GM19372 (cell line): Measurements from ENCODE around the gene C6orf89.
"Not testable (repeated sequence)": the region's sequence is repeated elsewhere in the genome, so short reads cannot be mapped to it uniquely, and the experiment has no call there.

Source experiments
- ATAC-seq: cut with Tn5 transposase; IDR thresholded peaks from one replicate; pipeline ENCODE4 v1.9.1; 2021; ENCODE audit warnings: mild to moderate bottlenecking, low read depth, moderate library complexity; ENCODE audit not compliant: unreplicated experiment

Gene C6orf89

DNA sequence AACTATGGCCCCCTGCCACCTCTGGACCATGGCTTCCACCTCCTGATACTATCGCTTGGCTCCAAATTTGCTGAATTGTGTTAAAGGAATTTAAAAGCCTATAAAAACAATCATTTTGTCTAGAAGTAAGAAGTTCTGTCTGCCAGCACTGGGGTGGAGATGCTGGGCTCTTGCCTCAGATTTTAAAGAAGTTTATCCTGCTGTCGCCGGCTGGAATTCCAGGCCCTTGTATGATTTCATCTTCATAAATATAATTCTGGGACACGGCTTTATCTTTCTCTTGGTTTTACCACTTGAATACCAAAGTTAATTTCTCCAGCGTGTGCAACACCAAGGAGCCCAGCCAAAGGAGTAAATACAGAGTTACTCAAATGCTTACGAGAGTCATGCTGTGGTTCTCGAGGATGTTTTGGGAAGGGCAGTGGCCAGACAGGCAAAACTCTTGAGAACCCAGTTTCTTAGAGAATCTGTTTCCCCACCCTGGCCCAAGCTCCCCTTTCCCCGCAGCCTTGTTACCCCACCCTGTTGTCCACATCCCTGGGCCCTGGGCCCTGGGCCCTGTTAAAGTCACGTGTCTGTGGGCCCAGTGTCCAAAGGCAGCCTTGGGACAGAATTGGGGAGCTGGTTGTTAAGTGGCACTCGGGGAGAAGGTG is 31.9 kb downstream of the C6orf89 start:
- ATAC-seq: no peak

DNA sequence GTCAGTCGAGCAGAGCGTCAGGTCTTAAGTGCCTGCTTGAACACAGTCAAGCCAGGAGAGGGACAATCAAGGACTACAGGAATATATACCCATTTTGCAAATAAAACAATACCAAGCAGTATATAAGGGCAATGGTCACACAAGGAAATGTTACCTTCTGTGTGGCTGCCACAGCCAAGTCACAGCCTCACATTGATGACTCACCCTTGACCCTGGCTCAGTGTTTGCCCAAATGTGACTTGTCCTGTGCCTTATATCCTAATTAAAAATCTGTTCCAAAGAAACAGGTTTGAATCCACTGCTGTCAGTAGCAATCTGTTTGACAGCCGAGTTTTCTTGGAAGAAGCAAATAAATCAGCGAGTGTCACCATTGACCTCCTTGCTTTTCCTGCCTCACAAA is 34.3 kb downstream of the C6orf89 start:
- no peak for ATAC-seq

DNA sequence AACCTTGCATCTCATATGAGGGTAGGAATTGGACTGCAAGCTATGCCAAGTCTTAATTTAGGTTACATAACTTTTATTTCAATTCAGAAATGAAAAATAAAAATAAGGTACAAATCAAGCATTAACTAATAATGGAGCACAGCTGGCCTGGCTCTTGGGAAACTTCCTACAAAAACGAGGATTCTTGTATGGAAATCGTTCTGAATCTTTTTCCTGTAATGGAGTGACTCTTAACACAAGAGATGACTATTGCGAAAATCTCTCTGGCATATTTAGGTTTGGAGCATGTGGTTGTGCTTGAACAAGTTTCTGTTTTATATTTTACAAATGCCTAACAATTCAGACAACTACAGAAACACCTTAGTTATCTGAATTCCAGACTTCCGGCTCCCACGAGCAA is 34.8 kb downstream of the C6orf89 start:
- ATAC-seq: no peak

DNA sequence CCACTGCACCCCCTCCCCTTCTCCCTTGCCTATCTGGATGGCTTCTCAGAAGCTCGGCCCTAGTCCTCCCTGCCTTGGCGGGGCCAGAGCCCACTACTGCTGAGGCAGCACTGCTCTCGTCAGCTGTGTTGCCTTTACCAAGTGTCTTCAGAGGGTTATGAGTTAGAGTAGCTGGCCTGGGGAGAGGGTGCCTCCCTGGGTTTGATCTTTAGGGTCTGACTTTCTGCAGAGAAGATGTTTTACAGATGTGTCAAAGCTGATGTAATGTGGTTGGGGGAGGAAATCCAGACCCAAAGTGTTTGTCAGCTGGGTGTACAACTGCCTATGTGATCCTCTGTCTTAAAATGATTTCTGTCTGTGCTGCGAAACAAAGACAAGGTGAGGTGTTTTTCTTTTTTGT is 38.4 kb downstream of the C6orf89 start:
- no peak for ATAC-seq

DNA sequence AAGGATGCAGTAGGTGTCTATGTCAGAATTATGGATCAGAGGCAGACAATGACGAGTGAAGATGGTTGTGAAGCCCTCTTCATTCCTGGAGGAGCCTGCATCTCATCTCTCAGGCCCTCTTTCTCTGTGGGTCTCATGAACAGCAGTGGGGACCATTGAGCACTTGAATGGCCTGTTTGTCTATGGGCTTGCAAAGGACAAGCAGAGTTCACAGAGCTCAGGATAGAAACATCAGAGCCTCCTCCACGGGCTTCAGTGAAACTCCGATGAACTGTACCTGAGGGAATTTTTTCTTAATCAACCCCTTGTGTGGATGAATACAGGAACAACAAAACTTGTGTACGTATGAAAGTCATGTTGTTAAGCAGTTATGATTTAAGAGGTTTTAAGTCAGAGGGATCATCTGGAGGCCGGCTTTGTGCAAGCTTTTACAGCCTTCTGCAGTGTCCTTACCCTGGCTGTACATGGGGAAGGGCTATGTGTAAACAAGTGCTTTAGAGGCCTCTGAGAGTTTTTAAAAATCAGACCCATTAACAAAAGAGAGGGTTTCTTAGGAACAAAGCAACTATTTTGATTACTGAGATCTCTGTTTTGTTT is 39.1 kb downstream of the C6orf89 start:
- ATAC-seq: no peak

DNA sequence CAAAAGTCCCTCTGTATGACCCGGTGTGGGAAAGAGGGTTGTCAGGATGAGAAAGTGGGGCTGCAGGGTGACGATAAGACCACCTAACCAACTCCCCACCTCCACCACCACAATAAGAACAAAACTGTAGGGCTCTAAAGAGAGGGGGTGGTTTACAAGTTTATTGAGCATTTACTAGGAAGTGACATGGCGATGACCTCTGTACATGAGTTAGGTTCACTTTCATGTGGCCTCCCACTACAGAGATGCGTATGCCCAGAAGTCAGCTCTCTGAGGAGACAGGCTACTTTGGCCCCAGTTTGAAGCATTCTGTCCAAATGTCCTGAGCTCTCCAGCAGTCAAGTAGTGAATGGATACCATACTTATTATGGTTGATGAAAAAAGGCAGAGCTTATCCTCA is 40.1 kb downstream of the C6orf89 start:
- no peak for ATAC-seq

DNA sequence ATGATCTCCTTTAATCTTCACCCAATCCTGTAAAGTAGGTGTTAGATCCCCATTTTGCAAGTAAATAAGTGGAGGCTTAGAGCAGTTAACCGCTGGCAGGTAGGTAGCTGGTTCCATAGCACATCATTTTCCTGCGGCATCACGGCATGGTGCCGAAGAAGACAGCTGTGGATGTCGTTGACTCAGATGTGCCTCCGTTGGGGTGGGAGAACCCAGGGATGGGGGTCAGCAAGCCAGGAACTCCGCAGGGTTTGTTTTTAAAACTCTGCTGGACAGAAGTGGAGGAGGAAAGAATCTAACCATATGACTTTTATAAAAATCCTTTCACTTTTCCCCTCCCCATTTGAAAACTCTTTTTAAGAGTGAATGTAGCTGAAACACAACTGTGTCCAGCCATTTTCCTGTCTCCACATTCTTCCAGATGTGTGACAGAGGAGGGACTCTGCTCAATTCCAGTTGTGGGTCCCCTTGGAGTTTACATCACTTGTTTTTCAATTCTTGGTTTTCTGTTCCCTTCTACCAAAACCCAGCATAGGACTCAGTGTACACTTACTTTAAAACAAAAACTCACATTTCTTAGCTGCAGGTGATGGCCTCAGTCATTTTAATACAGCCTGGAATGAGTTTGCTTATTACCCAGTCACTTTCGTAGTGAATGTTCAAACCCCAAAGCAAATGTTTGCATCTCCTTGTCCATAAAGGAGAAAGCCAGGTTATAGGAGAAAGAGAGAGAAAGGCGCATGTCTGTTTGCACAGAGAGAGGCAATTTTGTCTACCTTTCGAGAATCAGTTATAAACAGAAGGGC is 41.2 kb downstream of the C6orf89 start:
- ATAC-seq: no peak

DNA sequence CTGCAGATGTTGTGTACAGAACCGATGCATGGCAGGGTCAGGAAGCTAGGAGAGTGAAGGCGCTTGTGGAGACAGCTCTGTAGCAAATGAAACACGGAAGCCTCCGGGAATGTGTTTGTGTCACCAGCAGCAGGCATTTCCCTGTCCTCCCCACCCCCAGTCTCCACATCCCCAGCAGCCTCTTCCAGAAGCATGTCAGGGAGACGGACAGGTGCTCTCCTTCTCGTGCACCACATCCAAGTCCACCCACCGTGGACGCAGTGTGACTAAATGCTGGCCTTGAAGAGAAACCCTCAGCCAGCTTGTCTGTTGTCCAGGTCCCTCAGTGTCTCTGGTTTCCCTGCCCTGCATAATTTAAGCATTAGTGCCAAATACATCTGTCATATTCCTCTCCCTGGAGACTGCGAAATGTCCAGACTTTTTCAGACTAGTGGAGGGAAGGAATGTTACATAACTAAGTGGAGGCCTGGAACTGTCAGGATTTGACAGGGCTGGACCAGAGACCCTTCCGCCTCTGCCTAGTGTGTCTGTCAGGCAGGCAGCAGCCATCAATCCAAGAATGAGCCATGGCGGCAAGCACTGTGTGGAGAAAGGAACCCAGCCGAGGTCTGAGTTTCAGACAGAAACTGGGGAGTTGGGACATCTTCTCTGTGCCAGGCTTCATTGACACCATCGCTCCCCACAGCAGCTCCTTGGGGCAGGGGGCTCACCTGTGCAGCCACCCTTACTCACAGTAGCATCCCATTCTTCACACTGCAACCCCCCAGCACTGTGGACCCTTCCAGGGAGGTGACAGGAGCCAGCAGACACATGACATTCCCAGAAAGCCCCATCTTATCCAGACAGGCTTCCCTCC is 42.2 kb downstream of the C6orf89 start:
- no peak for ATAC-seq

DNA sequence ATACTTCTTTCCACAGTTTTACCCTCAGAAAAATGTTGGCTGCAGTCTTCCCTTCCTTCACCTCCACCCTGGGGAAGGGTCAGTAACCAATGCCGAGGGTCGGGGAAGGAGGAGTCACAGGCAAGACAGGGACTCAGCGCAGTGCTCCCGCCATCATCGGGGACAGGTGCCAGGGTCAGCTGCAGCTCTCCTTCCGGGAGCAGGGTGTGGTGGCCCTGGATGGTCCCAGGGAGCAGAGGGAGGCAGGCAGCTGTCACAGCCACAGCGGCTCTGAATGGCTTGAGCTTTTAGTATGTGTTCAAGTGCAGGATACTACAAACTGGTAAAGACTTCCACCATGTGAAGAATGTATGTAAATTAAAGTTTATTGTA is 42.8 kb downstream of the C6orf89 start:
- ATAC-seq: no peak

DNA sequence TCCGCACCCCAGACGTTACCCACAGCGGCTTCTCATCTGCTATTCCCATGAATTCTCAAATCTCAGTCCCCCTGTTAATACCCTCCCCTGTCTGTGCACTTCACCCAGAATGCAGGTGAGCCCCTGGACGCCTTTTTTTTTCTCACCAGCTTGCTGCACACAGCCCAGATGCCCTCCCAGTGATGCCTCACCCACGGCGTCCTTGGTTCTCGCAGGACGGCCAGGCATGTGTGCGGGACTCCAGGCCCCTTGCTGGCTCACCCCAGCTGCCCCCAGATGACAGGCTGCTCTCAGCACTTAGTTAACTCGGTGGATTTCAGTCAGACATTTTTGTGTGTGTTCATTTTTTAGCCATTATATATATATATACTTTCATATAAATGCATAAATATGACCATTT is 43.4 kb downstream of the C6orf89 start:
- no peak for ATAC-seq

DNA sequence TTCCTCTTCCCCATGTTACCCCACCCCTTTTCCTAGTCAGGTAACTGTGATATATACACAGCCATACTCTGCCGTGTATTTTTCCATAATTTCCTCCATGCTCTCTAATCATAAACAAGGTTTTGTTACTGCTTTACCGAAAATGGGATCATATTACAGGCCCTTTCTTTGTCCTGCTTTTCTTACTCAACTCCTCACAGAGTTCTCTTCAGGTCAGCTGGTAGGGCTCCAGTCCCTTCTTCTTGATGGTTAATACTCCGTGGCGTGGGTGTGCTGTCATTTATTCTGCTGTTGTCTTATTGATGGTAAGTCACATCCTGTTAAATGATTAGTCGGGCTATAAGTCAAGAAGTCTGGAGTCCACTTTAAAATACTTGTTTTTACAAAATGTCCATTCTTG is 43.9 kb downstream of the C6orf89 start:
- no peak for ATAC-seq

DNA sequence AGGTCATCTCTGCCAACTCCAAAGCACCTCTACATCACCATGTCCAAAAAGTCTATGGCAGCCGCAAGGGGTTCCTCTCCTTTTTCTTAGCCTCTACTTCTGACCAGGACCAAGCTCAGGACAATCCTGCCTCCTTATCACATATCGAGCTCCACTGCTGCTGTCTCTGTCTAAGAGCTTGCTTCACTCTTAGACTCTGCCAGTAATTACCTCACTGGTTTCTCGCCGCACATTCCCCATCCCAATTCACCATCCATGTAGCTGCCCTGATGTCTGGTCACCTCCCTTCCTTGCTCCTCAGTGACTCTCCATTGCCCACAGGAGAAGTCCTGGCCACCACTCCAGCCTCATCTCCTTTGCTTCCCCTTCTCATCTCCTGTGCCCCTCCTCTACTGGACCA is 44.7 kb downstream of the C6orf89 start:
- ATAC-seq: no peak

DNA sequence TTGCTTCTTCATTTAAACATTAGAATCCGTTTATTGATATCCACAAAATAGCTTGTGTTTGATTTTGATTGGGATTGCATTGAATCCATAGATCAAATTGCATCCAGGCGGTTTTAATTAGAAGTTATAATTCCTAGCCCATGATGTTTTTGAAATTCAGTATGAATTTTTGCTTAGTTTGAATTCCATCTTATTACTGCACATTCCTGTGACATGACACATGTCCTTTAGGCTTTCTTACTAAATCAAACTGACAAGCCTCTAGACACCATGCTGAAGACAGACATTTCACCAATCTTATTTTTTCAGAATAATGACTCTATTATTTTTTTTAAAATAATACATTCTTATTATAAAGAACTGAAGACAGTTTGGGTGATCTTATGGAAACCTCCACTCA is 47.4 kb downstream of the C6orf89 start:
- ATAC-seq: no peak

DNA sequence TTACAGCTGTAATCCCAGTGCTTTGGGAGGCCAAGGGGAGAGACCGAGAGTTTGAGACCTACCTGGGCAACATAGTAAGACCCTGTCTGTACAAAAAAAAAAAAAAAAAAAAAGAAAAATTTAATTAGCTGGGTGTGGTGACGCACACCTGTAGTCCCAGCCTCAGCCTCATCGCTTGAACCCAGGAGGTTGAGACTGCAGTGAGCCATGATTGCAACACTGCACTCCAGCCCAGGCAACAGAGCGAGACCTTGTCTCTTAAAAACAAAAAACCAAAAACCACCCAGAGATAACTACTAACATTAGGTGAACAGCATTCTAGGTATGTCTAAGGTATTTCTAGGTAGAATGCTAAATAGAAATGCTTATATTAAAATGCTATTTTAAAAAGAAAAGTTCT is 47.8 kb downstream of the C6orf89 start:
- no peak for ATAC-seq

DNA sequence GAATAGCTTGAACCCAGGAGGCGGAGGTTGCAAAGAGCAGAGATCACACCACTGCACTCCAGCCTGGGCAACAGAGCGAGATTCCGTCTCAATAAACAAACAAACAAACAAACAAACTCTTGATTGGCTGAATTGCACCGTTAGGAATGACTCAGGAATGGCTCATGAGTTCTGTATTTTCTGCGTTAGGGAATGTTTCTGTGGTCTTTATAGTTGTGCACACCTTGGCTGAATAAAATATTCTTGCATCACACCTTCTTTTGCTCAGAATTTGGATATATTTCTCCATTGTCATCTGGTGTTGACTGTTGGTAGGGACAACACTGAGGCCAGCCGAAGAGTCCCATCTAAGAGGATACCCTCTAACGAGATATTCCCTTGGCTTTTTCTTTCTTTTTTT is 49.1 kb downstream of the C6orf89 start:
- ATAC-seq: no peak

DNA sequence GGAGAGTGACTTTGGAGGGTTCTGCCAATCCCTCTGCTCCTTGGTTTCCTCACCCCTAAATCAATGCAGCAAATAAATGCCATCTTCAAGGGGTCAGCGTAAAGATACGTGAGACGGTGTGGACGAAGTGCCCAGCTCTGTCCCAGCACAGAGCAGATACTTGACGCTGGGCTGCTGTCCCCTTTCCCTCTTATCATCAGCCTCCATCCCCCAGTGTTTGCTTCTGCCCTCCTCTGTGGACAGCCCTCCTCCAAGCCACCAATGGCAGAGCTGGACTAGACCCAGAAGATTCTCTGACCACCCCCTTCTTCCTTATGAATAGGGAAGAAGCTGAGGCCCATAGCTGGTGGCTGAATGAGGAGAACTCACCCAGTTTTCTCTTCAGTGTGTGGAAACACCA is 51.1 kb downstream of the C6orf89 start:
- ATAC-seq: no peak

DNA sequence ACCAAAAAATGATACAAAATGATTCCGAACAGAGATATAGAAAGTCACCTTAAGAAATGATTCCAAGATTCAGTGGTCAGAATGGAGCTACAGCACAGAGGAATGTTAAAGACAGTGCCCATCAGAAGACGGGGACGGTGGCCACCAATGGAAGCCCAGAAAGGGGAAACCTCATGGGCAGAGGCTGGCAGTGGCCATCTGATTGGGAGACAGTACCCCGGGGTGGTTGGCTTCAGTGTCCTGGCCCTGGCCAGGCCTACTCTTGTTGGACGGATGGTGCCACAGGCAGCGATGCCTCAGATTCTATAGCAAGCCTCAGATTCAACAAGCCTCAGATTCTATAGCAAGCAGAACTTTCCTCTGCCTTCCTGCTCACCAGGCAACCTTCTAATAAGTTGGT is 52.1 kb downstream of the C6orf89 start:
- ATAC-seq: no peak

DNA sequence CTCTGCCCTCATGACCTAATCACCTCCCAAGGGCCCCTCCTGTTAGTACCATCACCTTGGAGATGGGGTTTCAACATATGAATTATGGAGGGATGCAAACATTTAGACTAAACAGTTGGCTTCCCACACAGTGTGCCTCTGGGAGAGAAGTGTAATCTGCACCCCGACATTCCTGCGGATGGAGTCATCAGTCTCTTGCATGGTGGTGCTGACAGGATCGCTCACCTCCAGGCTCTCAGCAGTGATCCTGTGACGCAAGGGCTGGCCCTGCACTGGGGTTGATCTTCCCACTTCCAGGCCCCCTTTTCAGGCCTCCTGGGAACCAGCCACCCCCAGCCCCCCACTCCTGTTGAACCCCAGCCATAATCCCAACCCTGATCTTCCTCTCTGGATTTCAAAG is 52.8 kb downstream of the C6orf89 start:
- ATAC-seq: no peak

DNA sequence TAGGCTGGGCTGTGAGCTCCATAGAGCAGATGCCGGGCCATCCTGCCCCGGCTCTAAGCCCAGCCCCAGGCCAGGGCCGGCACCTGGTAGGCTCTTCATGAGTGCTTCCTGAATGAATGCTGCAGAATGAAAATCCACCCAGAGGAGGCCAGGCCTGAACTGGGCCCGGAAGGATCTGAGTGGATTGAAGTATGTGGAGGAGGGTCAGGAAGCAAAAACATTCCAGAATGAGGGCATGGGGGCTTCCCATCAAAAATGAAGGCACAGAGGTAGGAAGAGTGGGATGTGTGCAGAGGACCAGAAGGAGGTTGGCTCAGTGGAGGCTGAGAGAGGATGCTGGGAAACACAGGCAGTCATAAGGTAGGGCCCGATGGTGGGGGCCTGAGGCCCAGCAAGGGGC is 53.3 kb downstream of the C6orf89 start:
- not testable (repeated sequence) for ATAC-seq

DNA sequence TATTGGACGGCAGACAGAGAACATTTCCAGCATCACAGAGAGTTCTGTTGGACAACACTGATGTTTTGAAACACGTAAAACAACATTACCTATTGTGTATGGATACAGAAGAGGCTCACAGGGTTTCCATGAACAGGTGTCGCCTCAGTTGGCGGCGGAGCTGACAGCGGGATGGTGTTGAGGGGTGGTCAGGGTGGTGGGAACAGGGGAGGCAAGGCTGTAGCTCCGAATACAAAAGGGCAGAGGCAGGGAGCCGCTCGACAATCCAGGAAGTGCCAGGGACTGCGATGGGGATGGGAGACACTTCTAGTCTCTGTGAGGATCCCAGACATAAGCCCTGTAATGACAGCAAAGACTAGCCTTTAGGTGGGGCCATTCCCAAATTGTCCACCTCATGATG is 54.3 kb downstream of the C6orf89 start:
- ATAC-seq: no peak

DNA sequence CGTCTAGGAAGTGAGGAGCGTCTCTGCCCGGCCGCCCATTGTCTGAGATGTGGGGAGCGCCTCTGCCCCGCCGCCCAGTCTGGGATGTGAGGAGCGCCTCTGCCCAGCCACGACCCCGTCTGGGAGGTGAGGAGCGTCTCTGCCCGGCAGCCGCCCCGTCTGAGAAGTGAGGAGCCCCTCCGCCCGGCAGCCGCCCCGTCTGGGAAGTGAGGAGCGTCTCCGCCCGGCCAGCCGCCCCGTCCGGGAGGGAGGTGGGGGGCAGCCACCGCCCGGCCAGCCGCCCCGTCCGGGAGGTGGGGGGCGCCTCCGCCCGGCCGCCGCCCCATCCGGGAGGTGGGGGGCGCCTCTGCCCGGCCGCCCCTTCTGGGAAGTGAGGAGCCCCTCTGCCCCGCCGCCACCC is 55.8 kb downstream of the C6orf89 start:
- ATAC-seq: not testable (repeated sequence)
